Measurements from ENCODE around the gene KRTAP3-1. TPM values are rescaled to one million over a fixed set of nuclear protein-coding genes. Genes with fewer than 3 reads are reported as not detected.

The KRTAP3-1 gene
- total RNA-seq, 1 donor from 2014 or later = not detected

DNA sequence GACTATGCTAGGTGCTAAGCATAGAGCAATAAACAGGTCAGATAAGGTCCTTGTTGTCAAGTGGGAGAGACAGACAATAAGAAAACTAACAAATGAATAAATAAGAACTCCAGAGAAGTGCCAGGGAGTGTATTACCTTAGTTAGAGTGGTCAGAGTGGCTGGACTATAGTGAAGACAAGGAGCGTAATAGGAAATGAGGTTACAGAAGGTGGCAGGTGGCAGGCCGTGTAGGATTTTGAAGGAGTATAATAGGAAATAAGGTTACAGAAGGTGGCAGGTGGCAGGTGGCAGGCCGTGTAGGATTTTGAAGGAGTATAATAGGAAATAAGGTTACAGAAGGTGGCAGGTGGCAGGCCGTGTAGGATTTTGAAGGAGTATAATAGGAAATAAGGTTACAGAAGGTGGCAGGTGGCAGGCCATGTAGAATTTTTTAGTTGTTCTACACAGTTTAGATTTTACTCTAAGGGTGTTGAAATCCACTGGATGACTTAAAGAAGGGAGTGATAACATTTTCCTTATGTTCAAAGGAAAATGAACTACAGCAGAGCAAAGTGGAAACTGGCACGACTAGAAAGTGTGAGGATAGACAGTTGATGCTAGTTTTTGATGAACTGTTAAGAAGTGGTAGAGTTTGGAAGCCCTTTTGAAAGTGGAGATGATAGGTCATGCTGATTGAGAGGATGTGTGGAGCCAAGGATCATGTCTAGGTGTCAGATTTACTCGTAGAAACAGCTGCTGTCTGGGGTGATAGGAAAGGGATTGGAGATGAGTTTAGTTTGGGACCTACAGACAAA is 3.6 kb upstream of the KRTAP3-1 start:
- DNase-seq (ENCODE audit: low spot score, unreplicated experiment) = no peak
- TF ChIP-seq, protein P1, sequence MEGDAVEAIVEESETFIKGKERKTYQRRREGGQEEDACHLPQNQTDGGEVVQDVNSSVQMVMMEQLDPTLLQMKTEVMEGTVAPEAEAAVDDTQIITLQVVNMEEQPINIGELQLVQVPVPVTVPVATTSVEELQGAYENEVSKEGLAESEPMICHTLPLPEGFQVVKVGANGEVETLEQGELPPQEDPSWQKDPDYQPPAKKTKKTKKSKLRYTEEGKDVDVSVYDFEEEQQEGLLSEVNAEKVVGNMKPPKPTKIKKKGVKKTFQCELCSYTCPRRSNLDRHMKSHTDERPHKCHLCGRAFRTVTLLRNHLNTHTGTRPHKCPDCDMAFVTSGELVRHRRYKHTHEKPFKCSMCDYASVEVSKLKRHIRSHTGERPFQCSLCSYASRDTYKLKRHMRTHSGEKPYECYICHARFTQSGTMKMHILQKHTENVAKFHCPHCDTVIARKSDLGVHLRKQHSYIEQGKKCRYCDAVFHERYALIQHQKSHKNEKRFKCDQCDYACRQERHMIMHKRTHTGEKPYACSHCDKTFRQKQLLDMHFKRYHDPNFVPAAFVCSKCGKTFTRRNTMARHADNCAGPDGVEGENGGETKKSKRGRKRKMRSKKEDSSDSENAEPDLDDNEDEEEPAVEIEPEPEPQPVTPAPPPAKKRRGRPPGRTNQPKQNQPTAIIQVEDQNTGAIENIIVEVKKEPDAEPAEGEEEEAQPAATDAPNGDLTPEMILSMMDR (IDR thresholded peaks at IDR 0.05; ENCODE audit: unreplicated experiment) = no peak
- Mint-ChIP-seq H3K4me1 (ENCODE audit: low read depth) (peaks cover 19% of the 10 kb centered on the region), H3K27ac (no peak overlapping the region), H3K9me3 (ENCODE audit: low read depth) (no peaks in the 10 kb centered on the region), H3K27me3 (no peaks in the 10 kb centered on the region), H3K36me3 (ENCODE audit: insufficient read depth) (no peaks in the 10 kb centered on the region), H3K4me3 (ENCODE audit: low read depth) (no peak overlapping the region)

DNA sequence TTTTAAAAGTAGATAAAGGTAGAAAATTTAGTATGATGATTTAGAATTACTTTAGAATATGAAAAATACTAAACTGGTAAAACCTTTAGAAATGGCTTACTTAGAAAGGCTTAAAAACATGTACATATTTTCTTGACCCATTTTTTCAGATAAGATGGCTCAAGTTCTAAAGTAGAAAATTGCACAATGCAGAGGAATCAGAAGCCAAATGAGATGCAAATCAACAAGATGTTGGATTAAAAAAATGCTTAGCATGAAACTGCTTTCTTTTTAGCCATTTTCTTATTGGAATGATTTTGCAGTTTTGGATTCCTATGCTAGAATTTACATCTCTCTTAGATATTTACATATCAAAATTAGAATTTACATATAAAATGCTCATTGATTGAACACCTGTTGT is 1.5 kb upstream of the KRTAP3-1 start:
- Mint-ChIP-seq H3K4me3 (ENCODE audit: low read depth) (no peak overlapping the region), H3K36me3 (ENCODE audit: insufficient read depth) (no peaks in the 10 kb centered on the region), H3K4me1 (ENCODE audit: low read depth) (peaks cover 15% of the 10 kb centered on the region), H3K27me3 (no peaks in the 10 kb centered on the region), H3K9me3 (ENCODE audit: low read depth) (no peaks in the 10 kb centered on the region), H3K27ac (no peak overlapping the region)
- DNase-seq (ENCODE audit: low spot score, unreplicated experiment) = no peak
- TF ChIP-seq, protein P1 (IDR thresholded peaks at IDR 0.05; ENCODE audit: unreplicated experiment) = no peak

DNA sequence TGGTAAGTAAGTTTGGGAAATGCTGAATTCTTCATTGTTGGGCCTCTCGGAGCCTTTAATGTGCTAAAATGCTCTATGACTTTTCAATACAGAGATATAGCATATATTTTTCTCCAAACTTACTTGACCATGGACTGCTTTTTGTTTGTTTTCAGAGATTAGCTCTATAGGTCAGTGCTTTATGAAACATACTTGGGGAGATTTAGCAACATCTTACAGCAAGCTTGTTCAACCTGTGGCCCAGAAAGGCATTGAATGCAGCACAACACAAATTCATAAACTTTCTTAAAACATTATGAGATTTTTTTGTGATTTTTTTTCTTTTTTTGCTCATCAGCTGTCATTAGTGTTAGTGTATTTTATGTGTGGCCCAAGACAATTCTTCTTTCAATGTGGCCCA is 1.0 kb upstream of the KRTAP3-1 start:
- Mint-ChIP-seq H3K36me3 (ENCODE audit: insufficient read depth) (no peaks in the 10 kb centered on the region), H3K27me3 (no peaks in the 10 kb centered on the region), H3K9me3 (ENCODE audit: low read depth) (no peaks in the 10 kb centered on the region), H3K4me1 (ENCODE audit: low read depth) (peaks cover 15% of the 10 kb centered on the region), H3K4me3 (ENCODE audit: low read depth) (no peak overlapping the region), H3K27ac (no peak overlapping the region)
- DNase-seq (ENCODE audit: low spot score, unreplicated experiment) = no peak
- TF ChIP-seq, protein P1 (IDR thresholded peaks at IDR 0.05; ENCODE audit: unreplicated experiment) = no peak

DNA sequence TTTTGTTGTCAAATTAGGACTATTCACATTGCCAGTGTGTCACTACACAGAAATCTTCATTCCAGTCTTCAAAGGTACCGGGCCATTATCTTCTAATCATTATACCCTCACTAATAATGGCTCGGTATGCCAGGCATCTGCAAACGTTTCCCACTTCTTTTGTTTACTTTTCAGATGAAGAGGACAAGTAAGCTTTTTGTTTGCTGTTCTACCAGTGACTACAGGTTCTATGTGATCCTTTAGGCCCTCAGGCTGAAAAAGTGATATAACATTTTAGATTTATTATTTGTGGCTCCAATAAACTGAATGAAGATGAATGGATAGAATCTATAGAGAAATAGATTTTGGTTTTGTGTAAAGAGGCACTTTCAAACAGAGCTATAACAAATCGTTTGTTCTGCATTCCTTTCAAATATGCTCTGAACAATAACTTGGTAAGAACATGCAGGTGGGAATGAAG is 403 bp upstream of the KRTAP3-1 start:
- H3K27ac Mint-ChIP-seq = peak overlapping the region; percentile 54

DNA sequence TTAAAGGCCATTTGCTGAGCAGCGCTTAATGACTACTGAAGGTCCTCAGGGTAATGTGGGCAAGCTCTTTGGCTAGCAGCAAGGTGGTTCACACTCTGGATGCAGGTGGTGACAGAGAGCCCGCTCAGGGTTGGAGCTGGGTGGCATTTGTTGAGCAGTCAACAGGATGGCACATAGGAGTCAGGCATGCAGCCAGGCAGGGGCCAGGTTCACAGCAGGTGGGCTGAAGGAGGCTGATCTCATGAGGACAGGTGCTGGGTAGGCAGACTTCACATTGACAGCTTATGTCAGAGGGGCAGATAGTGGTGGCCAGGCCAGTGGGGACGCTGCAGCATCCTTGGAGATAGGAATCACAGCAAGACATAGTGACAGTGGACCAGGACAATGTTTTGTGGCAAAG is 4.5 kb downstream of the KRTAP3-1 start:
- peaks cover 11% of the 10 kb centered on the region for H3K4me1 Mint-ChIP-seq (ENCODE audit: low read depth)
- H3K4me3 Mint-ChIP-seq (ENCODE audit: low read depth) = no peak overlapping the region
- H3K27me3 Mint-ChIP-seq = no peaks in the 10 kb centered on the region
- DNase-seq (ENCODE audit: low spot score, unreplicated experiment) = no peak
- no peaks in the 10 kb centered on the region for H3K36me3 Mint-ChIP-seq (ENCODE audit: insufficient read depth)
- H3K9me3 Mint-ChIP-seq (ENCODE audit: low read depth) = no peaks in the 10 kb centered on the region
- no peak overlapping the region for H3K27ac Mint-ChIP-seq
- TF ChIP-seq, protein P1 (IDR thresholded peaks at IDR 0.05; ENCODE audit: unreplicated experiment) = no peak

More for the DNA sequence above, 403 bp upstream of the KRTAP3-1 start:
- Mint-ChIP-seq H3K9me3 (ENCODE audit: low read depth) (no peaks in the 10 kb centered on the region), H3K36me3 (ENCODE audit: insufficient read depth) (no peaks in the 10 kb centered on the region), H3K27me3 (no peaks in the 10 kb centered on the region), H3K4me1 (ENCODE audit: low read depth) (peaks cover 15% of the 10 kb centered on the region), H3K4me3 (ENCODE audit: low read depth) (no peak overlapping the region)
- DNase-seq (ENCODE audit: low spot score, unreplicated experiment) = no peak
- TF ChIP-seq, protein P1 (IDR thresholded peaks at IDR 0.05; ENCODE audit: unreplicated experiment) = no peak
